ENCODE measurements around the gene ANKH.
"Not testable (repeated sequence)": the region's sequence is repeated elsewhere in the genome, so short reads cannot be mapped to it uniquely, and the experiment has no call there.

Gene ANKH

GRCh38 chr5:14853685-14854084, 17.9 kb downstream of the ANKH start:
- no peak for DNase-seq

GRCh38 chr5:14852779-14853178, 18.8 kb downstream of the ANKH start:
- no peak for DNase-seq

- no peak for DNase-seq
These were observed 19.5 kb downstream of the ANKH start for GRCh38 chr5:14851999-14852526.

GRCh38 chr5:14851597-14851996, 20.0 kb downstream of the ANKH start:
- DNase-seq: no peak

GRCh38 chr5:14851050-14851419, 20.5 kb downstream of the ANKH start:
- DNase-seq: no peak

GRCh38 chr5:14850419-14851049, 21.0 kb downstream of the ANKH start:
- DNase-seq: no peak

- DNase-seq: no peak
These were observed 21.9 kb downstream of the ANKH start for GRCh38 chr5:14849516-14850294.

- DNase-seq: not testable (repeated sequence)
These were observed 22.6 kb downstream of the ANKH start for GRCh38 chr5:14848942-14849341.

- no peak for DNase-seq
These were observed 23.2 kb downstream of the ANKH start for GRCh38 chr5:14848385-14848784.

GRCh38 chr5:14847471-14847870, 24.1 kb downstream of the ANKH start:
- no peak for DNase-seq

- no peak for DNase-seq
These were observed 29.5 kb downstream of the ANKH start for GRCh38 chr5:14842117-14842516.

- DNase-seq: no peak
These were observed 31.0 kb downstream of the ANKH start for GRCh38 chr5:14840624-14841023.

- no peak for DNase-seq
These were observed 32.9 kb downstream of the ANKH start for GRCh38 chr5:14838396-14839319.

- not testable (repeated sequence) for DNase-seq
These were observed 34.0 kb downstream of the ANKH start for GRCh38 chr5:14837423-14838122.

DNA sequence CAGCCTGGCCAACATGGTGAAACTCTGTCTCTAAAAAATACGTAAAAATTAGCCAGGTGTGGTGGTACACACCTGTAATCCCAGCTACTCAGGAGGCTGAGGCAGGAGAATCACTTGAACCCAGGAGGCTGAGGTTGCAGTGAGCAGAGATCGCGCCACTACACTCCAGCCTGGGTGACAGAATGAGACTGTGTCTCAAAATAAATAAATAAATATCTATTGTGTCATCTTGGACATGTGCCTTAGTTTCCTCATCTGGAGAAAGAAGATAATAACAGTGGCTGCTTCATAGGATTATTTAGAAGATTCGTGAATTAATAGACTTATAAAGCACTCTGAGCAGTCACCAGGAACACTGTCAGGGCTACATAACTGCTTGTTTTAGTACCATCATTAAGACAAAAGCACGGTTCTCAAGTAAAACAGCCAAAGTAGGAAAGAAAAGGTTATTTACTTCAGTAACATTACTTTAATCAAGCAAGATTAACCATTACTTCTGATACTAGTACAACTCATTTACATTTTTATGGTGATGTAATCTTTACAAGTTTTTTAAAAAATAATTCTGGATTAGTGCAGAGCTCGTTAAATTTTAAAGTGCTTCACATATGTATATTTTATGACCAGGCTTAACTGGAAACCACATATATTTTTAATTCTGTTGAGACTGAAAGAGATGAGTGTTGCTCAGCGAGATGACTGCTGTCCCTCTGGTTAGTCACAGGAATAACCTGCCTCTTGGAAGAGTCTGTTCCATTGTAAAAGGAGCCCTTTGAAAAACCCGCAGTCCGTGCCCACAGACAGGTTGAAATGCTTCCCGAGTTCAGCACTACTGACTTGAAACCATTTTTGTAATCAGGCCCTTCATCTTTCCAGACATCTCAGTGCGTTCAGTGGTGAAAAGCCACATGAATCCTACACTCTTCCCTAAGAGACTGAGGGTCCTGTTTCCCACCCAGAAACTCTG, 36.7 kb downstream of the ANKH start:
- DNase-seq: no peak

- no peak for DNase-seq
These were observed 37.5 kb downstream of the ANKH start for GRCh38 chr5:14834062-14834461.

GRCh38 chr5:14831006-14831338, 40.6 kb downstream of the ANKH start:
- DNase-seq: no peak

- no peak for DNase-seq
These were observed 41.2 kb downstream of the ANKH start for GRCh38 chr5:14830210-14831005.

- no peak for DNase-seq
These were observed 42.2 kb downstream of the ANKH start for GRCh38 chr5:14829396-14829795.

GRCh38 chr5:14826714-14827113, 44.9 kb downstream of the ANKH start:
- no peak for DNase-seq

DNA sequence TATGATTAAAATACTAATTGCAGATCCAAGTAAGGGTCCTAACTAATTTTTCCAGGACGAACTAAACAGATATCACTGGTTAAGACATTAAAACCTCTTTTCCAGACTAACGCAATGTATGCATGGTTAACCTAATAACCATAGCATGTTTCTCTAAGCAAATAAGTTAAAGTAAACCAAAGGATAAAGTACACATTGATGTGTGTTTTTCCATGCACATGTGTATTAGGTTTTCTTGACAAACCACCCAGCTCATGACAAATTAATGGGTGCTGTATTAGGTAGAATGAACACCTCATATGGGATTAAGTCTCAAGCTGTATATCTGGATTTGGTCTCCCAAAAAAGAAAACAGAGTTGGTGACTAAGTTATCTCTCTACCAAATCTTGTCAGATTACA, 45.6 kb downstream of the ANKH start:
- DNase-seq: no peak
